Measurements from ENCODE around the gene SLC1A2. TPM values are rescaled to one million over a fixed set of nuclear protein-coding genes. Genes with fewer than 3 reads are reported as not detected.

SLC1A2 gene
- total and polyA plus RNA-seq, 2 donors (not counting 3 experiments of a cell fraction or from before 2014, with no cell fraction given): not detected

GRCh38 chr11:35280727-35281126 lies 138.6 kb downstream of the SLC1A2 start:
- FAIRE-seq: no peak
- H3K27ac ChIP-seq (ENCODE audit: insufficient read depth, low read depth, low read length): no peak overlapping the region
- H3K9me1 ChIP-seq (replicated peaks; ENCODE audit: control insufficient read depth, extremely low read depth, insufficient read depth, low read length): no peaks in the 10 kb centered on the region
- H3K79me2 ChIP-seq (ENCODE audit: control insufficient read depth, insufficient read depth, low read length): no peaks in the 10 kb centered on the region
- dilution Hi-C loops (cut with MboI; ENCODE audit: extremely low pct_ligation_motif_present, low sequenced_read_pairs): no loop called here
- DNase-seq (ENCODE audit: low read depth, low spot score): no peak
- peaks cover 0 to 2% of the 10 kb centered on the region in 2 experiments for H3K27me3 ChIP-seq (ENCODE audit: control insufficient read depth in 2 of 2, insufficient read depth in 2 of 2, low read length in 2 of 2)
- H3K4me1 ChIP-seq (ENCODE audit: control insufficient read depth, extremely low read depth, insufficient read depth, low read length): no peaks in the 10 kb centered on the region
- H4K20me1 ChIP-seq (replicated peaks; ENCODE audit: control insufficient read depth, extremely low read depth, insufficient read depth, low read length): no peaks in the 10 kb centered on the region
- H2AFZ ChIP-seq (ENCODE audit: low read depth, low read length): no peak overlapping the region
- POLR2A ChIA-PET: interaction anchor here (0.6 kb wide), 1 partner anchor 191 kb away, joined by 3 read pairs; no protein-coding TSS in a partner anchor
- TF ChIP-seq POLR2AphosphoS5 (IDR thresholded peaks at IDR 0.05; ENCODE audit: insufficient read depth, low read depth, low read length): no peak
- TF ChIP-seq, protein P1, sequence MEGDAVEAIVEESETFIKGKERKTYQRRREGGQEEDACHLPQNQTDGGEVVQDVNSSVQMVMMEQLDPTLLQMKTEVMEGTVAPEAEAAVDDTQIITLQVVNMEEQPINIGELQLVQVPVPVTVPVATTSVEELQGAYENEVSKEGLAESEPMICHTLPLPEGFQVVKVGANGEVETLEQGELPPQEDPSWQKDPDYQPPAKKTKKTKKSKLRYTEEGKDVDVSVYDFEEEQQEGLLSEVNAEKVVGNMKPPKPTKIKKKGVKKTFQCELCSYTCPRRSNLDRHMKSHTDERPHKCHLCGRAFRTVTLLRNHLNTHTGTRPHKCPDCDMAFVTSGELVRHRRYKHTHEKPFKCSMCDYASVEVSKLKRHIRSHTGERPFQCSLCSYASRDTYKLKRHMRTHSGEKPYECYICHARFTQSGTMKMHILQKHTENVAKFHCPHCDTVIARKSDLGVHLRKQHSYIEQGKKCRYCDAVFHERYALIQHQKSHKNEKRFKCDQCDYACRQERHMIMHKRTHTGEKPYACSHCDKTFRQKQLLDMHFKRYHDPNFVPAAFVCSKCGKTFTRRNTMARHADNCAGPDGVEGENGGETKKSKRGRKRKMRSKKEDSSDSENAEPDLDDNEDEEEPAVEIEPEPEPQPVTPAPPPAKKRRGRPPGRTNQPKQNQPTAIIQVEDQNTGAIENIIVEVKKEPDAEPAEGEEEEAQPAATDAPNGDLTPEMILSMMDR (IDR thresholded peaks at IDR 0.05; ENCODE audit: extremely low read depth in 1 of 2, insufficient read depth in 1 of 2, low read depth in 1 of 2, low read length in 2 of 2): no peak
- TF ChIP-seq, protein P2, sequence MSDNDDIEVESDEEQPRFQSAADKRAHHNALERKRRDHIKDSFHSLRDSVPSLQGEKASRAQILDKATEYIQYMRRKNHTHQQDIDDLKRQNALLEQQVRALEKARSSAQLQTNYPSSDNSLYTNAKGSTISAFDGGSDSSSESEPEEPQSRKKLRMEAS (IDR thresholded peaks at IDR 0.05; ENCODE audit: insufficient read depth, insufficient read length): no peak
- no peak for TF ChIP-seq MYC (IDR thresholded peaks at IDR 0.05; ENCODE audit: low read depth, low read length)
- no peak for TF ChIP-seq FOS (IDR thresholded peaks at IDR 0.05; ENCODE audit: borderline replicate concordance, insufficient read depth, low read length)
- TF ChIP-seq GATA2 (IDR thresholded peaks at IDR 0.05; ENCODE audit: insufficient read depth, insufficient read length, low read depth, low read length): no peak
- TF ChIP-seq EZH2 (IDR thresholded peaks at IDR 0.05; ENCODE audit: borderline replicate concordance, low read depth, low read length, severe bottlenecking): no peak
- no peak for TF ChIP-seq JUN (IDR thresholded peaks at IDR 0.05; ENCODE audit: borderline replicate concordance, insufficient read depth, insufficient read length, low read depth)
- no peak for TF ChIP-seq POLR2A (IDR thresholded peaks at IDR 0.05; ENCODE audit: low read depth, low read length)
- no peak overlapping the region for H3K4me3 ChIP-seq (replicated peaks in 1 of 3; ENCODE audit: insufficient read depth in 1 of 3, low read depth in 1 of 3, low read length in 3 of 3)
- no peak overlapping the region for H3K9ac ChIP-seq (replicated peaks; ENCODE audit: extremely low read depth, insufficient read depth, low read length)
- CTCF ChIA-PET: no interaction called here
- H3K4me2 ChIP-seq (ENCODE audit: insufficient read depth, low read length): no peak overlapping the region
- BruUV-seq (replicated peaks): no TSS peak
- no peaks in the 10 kb centered on the region for H3K9me3 ChIP-seq (replicated peaks; ENCODE audit: control insufficient read depth, insufficient read depth, low read length)
- no peaks in the 10 kb centered on the region for H3K36me3 ChIP-seq (ENCODE audit: control insufficient read depth in 2 of 2, extremely low read depth in 1 of 2, insufficient read depth in 2 of 2, low read length in 2 of 2)
- intact Hi-C loops (cut with micrococcal nuclease): no loop called here

Measured in endothelial cell of umbilical vein (primary cell).